GM18498 (cell line): Measurements from ENCODE around the gene STRN3.
"Not testable (repeated sequence)": the region's sequence is repeated elsewhere in the genome, so short reads cannot be mapped to it uniquely, and the experiment has no call there.

Source experiments
- ATAC-seq: cut with Tn5 transposase; IDR thresholded peaks from one replicate; pipeline ENCODE4 v1.9.1; 2021; ENCODE audit warnings: mild to moderate bottlenecking, moderate library complexity; ENCODE audit not compliant: unreplicated experiment

Gene STRN3

DNA sequence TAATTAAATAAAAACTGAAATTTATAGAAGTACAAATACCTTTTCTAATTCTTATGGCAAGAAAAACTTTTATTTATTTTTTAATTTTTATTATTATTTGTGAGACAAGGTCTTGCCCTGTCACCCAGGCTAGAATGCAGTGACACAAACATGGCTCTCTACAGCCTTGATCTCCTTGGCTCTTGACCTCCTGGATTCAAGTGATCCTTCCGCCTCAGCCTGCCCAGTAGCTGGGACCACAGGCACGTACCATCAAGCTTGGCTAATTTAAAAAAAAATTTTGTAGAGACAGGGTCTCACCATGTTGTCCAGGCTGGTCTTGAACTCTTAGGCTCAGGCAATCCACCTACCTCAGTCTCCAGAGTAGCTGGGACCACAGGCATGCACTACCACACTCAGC is 104.4 kb downstream of the STRN3 start:
- no peak for ATAC-seq

DNA sequence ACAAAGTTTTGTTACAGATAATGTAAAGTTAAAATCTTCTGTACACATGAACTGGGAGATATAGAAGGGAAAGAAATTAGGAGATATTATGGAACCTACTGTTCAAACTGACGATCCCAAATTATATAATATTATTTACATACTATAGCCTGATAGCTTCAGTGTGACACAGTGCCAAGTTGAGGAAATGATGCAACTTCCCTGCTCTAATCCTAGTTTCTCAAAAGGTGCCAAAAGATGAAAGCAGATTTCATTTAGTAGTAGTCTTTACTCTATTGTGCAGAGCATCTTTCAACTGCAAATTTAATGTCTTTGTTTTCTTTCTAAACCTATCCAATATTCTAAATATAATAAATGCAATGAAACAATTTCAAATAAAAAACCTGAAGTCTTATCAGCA is 104.9 kb downstream of the STRN3 start:
- no peak for ATAC-seq

DNA sequence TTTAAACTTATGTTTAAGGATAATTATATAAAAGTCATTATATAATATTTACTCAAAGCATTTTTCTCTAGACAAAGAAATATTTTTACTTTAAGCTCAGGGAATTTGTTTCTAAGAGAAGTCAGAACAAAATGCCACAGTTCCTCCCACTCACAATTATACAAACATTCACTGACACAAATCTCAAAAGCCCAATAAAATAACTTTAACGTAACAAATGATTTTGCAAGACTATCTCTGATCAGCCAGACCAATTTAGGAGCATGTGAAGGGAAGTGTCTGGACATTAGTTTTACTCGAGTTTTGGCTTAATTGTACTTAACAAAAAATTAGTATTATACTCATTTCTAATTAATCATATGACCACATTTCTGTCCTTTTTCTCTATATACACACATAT is 110.6 kb downstream of the STRN3 start:
- no peak for ATAC-seq

DNA sequence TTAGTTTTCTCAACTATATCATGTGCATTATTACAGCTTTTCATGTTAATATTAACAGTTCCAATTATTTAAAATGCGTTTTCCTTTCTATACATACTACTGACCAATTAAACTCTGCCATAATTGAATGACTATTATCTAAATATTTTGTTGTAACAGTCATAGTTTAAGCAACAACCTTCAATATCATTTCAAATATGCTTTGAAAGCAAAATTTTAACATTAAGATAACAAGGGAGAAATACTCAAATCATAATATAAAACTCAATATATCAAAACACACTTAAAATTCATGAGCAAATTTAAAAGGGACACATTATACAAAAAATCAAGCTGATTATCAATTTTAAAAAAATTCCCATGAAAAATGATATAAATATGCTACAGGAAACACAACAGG is 111.4 kb downstream of the STRN3 start:
- no peak for ATAC-seq

DNA sequence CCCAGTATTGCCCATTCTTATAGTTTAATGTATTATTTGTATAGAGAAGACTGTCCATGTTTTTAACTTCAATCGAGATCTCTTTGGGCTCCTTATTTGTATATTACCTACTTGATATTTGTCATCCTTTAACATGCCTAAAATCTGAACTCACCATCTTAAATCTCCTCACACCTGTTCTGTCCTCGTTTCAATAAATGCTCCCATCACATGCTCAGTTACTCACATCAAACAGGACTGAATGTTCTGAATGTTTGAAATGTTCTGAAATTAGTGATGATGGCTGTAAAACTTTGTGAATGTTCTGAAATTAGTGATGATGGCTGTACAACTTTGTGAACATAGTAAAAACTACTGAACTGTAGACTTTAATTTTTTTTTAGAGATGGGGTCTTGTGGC is 117.4 kb downstream of the STRN3 start:
- ATAC-seq, result no peak

DNA sequence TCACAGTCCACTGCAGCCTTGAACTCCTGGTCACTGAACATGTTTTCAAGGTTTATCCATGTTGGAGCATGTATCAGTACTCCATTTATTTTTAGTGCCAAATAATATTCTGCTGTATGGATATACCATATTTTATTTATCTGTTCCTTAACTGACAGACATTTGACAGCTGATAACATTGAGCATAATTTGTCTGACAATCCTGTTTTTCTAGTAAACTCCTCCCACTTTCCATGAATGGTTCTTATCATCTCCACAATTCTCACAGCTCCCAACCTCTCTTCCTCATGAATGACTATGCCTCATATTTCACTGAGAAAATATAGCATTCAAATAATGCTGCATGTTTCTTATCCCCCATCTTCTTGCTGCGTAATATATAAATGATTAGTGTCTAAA is 118.5 kb downstream of the STRN3 start:
- ATAC-seq, result no peak

DNA sequence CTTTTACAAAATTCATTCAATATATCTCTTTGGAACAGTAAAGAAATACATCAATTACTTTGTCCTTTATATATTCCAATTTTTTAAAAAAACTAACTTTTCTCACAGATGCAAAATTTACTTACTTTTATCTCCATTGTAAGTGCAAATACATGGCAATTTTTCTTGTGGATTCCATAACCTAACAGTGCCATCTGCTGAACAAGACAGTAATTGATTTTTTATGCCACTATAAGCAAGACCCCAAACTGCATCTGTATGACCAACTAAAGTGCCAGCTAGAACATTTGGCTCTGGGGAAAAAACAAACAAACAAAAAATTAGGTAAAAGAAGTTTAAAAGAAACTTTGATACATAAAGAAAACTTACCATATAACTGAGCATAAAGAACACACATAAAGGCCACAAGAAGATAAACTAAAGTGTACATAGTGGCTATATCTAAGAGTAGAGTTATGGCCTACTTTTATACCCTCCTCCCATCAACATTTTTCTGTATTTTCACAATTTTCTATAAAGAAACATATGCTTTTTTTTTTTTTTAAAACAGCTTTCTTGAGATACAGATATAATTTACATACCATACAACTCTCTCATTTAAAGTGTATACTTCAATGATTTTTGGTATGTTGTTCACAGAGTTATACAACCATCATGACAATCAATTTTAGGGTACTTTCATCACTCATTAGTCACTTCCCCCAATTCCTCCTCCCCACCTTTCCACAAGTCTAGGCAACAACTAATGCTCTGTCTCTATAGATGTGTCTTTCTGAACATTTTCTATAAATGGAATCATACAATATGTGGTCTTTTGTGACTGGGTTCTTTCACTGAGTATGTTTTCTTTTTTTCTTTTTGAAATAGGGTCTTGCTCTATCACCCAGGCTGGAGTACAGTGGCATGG is 119.2 kb downstream of the STRN3 start:
- no peak for ATAC-seq

DNA sequence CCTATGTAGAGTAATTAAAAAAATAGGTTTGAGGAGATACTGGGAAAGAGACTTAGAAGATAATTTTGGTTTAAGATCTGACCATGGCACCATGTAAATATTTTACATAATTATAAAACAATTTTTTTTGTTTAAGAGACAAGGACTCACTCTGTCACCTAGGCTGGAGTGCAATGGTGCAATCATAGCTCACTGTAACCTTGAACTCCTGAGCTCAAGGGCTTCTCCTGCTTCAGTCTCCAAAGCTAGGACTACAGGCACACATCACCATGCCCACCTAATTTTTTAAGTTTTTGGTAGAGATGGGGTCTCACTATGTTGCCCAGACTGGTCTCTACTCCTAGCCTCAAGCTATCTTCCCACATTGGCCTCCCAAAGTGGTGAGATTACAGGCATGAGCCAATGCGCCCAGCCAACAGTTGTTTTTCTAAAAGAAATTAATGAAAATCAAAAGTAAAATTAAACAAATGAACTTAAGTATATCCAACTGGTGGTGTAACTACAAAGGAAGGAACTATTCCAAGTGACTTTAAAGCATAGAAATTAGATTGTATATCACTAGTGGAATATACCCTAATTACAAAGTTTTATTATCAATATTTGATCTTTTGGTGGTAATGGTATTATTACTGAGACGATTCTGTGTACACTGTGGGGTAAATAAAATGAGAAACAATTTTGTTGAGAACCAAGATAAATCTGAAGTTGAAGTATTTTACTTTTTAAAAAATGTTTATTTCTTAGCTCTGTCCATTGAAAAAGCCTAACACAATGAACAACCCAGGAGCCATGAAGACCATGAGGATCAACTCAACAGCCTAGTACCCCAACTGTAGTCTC is 122.7 kb downstream of the STRN3 start:
- no peak for ATAC-seq

DNA sequence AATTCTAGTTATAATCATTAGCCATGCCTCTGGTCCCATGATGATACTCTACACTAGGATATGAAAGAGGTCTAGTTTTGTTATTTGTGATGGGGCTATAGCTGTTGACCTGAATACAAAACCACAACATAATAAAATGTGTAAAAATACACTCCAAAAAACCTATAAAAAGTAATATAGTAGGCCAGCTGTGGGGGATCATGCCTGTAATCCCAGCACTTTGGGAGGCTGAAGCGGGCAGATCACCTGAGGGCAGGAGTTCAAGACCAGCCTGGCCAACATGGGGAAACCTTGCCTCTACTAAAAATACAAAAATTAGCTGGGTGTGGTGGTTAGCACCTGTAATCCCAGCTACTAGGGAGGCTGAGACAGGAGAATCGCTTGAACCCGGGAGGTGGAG is 129.1 kb downstream of the STRN3 start:
- ATAC-seq, result not testable (repeated sequence)

DNA sequence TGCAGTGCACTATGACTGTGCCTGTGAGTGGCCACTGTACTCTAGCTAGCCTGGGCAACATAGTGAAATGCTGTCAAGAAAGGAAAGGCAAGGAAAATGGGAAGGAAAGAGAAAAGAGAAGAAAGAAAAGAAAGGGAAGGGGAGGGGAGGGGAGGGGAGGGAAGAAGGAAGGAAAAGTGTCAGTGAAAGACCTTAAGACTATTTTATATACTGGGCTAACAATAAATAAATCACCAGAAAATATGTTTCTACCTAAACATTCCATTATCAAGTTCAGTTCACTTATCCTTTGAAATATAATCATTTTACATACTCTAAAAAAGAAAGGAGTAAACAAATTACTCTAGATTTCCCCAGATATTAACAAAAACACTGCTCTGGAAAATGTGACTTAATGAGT is 129.7 kb downstream of the STRN3 start:
- no peak for ATAC-seq

DNA sequence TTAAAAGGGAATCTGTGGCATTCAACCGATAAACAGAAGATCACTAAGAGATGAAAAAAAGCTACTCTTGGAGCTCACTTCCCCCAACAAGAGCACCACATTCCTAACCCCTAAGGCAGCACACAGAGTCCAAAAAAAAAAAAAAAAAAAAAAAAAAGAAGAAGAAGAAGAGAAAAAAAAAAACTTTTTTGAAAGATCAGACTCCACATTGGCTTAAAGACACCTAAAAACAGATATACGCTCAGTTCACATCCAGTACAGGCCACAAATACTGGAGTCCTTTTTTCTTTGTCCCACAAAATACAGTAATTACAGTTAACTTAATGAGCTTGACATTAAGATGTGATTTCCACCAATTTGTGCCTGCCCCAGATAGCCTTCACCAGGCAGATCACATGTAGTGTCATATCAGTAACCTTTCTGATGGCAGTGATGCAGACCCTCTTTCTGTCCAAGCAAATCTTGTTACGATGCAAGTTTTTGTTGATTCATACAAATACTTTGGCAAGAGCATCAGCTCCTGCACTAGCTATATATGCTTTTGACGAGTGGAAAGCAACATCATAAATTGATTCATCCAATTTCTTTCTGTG is 131.2 kb downstream of the STRN3 start:
- ATAC-seq, result no peak

DNA sequence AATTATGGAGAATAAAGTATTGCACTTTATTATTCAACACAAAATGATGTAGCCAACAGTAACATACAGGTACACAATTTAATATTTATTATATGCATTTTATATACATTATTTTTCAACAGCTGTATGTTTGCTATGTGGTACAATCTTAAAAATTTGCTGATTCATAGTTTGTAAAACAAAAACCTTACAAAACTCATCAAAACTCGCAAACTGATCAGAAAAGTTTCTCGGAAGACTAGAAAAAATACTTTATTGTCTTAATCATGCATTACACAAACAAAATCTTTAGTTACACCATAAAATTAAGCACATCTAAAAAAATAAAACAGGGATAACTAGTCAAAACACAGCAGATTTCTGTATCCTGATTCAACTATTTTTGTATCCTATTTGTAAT is 132.4 kb downstream of the STRN3 start:
- no peak for ATAC-seq

DNA sequence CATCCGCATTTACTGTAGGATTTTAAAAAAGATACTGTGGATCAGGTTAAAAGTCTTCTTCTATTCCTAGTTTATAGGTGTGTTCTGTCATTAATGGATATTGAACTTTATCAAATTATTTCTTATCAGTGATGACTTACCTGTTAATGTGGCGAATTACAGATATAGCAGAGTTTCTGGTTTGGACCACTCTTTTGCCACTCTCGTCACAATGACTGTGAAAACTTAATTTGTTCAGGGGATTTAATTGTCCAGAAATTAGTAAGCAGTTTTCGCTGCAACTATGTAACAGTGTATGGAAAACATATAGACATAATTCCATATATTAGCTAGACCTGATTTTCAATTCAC is 137.0 kb downstream of the STRN3 start:
- ATAC-seq, result no peak

DNA sequence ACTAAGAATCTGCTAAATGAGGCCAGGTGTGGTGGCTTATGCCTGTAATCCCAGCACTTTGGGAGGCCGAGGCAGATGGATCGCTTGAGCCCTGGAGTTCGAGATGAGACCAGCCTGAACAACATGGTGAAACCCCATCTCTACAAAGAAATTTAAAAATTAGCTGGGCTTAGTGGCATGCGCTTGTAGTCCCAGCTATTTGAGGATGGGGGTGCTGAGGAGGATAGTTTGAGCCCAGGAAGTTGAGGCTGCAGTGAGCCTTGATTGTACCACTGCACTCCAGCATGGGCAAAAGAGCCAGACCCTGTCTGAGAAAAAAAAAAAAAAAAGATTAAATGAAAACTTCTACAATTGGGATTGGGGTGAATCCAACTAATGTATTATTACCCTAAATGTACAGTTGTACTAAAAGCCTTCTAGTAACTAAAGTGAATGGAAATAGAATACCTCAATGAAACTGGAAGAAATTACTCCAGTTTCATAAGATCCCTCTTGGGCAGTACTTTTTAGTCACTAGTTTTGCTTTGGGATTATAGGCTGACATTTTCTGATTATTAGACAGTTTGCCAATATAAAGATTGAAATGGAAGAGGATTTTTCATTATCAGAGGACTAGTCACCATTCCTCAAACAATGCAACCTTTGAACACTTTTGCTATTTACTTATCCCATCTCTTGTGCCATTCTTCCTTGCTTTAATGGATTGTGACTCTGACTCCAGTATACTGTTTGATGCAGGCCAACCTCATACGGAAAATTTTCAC is 137.5 kb downstream of the STRN3 start:
- ATAC-seq, result no peak

DNA sequence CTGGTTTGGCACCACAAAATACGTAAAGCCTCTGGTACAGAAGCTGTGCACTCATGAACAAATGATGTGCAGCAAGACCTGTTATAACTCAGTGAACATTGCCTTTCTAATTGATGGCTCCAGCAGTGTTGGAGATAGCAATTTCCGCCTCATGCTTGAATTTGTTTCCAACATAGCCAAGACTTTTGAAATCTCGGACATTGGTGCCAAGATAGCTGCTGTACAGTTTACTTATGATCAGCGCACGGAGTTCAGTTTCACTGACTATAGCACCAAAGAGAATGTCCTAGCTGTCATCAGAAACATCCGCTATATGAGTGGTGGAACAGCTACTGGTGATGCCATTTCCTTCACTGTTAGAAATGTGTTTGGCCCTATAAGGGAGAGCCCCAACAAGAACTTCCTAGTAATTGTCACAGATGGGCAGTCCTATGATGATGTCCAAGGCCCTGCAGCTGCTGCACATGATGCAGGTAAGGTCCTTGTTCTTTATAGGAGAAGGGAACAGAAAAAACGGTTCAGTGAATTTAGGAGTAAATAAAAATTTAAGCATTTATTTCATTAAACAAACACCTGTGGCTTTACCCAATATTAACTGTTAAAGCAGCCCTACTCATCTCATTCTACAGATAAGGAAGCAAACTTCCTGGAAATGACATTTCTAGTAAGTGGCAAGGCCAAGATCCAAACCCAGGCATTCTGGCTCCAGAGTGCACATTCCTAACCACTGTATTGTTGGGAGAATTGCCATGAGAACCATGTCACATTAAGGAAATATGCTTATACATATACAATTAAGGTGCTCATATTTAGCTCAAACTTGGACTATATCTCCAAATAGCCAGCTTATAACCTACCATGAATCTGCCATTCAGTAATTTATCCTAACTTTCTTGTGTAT is 140.1 kb downstream of the STRN3 start:
- ATAC-seq, result no peak

DNA sequence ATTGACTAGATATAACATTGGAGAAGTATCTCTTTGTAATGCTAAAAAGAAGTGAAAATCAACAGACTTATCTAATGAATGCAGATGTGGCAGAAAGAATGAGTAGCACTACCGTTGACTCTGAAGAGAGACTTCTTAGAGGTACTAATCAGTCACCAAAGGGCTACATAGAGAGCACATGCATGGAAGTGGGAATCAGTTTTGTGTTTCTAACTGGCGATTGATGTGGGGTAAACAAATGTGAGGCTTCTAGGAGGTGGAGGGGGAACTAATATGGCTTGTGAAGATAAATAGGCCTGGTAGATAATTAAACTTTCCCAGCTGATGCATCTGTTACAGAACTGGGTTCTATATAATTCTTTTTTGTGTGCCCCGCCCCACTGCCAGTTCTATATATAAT is 141.3 kb downstream of the STRN3 start:
- no peak for ATAC-seq

DNA sequence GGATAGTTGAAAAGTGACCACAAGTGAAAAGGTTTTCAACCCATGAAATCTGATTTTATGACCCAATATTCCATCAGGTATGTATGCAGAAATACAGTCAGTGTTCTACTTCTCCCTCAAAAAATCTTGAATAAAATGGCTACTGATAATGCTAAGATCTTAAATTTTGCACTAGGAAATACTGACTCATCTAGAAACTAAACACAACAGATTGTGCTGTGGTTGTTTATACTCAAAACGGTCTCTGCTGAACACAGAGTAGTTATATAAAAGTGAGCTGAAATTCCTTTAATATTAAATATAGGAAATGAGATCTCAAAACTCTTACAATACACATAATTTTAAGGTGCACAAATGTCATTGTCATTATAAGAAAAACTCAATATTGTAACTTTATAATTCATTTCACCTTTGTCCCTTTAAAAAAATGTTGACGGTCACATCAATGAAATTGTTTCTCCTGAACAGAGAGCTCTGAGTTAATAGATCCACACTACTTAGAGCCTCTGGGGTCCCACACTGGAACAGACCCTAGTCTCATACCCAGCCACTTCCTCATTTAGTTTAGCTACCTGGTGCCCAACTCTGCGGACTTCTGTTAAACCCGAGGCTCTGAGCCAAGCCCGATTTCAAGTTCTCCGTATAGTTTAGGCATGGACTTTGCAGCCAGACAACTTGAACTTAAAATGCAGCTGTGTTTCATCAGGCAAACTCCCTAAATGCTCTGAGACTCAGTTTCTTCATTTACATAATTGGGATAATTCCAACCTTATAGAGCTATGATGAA is 142.5 kb downstream of the STRN3 start:
- no peak for ATAC-seq

DNA sequence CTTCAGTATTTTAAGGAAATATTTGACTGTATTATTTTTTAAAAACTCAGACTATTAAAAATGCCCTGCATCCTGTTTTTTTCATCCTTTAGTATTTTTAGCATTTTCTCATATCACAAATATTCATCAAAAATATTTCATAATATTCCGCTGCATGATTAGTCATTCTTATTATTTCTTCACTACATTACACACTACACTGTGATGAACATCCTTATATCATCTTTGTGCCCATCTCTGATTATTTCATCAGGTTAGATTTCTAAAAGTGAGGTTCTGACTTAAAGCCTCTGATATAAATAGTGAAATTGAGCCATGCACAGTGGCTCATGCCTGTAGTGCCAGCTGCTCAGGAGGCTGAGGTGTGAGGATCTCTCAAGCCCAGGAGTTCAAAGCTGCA is 143.7 kb downstream of the STRN3 start:
- ATAC-seq, result no peak

DNA sequence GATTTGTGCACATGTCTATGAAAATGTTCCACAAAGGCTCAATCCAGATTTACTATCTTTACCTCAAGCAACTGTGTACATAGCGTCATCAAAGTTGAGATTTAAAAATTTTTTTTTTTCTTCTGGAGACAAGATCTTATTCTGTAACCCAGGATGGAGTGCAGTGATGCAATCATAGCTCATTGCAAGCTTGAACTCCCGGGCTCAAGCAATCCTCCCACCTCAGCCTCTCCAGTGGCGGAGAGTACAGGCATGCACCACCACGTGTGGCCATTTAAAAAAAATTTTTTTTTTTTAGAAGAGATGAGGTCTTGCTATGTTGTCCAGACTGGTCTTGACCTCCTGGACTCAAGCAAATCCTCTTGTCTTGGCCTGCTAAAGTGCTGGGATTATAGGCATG is 149.5 kb downstream of the STRN3 start:
- no peak for ATAC-seq

DNA sequence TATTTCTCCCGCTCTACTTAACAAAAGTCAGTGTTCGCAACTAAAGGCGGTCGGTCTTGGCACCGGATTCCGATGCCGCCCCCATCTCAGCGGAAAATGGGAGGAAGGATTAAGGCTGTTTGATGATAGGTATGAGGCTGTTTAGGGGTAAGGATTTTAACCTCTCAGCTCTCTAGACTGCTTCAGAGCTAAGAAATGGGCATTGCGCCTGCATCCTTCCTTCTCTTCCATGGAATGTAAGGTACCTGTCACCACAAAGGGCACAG is 150.5 kb downstream of the STRN3 start:
- ATAC-seq, result no peak
